IMR-90 (cell line): ENCODE data around the gene KRT78. TPM values are rescaled to one million over a fixed set of nuclear protein-coding genes. Genes with fewer than 3 reads are reported as not detected.

Experiments
- ATAC-seq: fragments of 200-7000 bp; cut with Tn5 transposase; 2 replicates; pipeline ENCODE4 v1.9.1; 2020; ENCODE audit warnings: low read depth, mild to moderate bottlenecking, moderate library complexity
- BruUV-seq: library from RNA; stranded (reverse); fragments of 400-500 nt; replicated peaks from 2 replicates; lab custom pipeline; 2021; lab: Mats Ljungman, UMichigan
- CTCF ChIA-PET: fragments of 300-600 bp; formaldehyde crosslinking; extraction: SDS; loops from one replicate; lab custom pipeline; 2021; ENCODE audit warnings: antibody characterized with exemption; lab: Yijun Ruan, JAX
- POLR2A ChIA-PET: fragments of 300-600 bp; sonication (Branson Sonifier 250); formaldehyde crosslinking; loops from one replicate; lab custom pipeline; 2022; ENCODE audit warnings: antibody characterized with exemption; ENCODE audit not compliant: unreplicated experiment; lab: Charles Lee
- DNase-seq: peaks from one replicate; pipeline ENCODE4 v3.0.0; 2013
- H2AFZ ChIP-seq: replicated peaks from 2 replicates; pipeline ENCODE3; 2013; ENCODE audit warnings: low read length, mild to moderate bottlenecking; ENCODE audit not compliant: poor library complexity
- H2AK5ac ChIP-seq: 2 replicates; pipeline ENCODE4 v1.6.1; 2013; ENCODE audit warnings: low read depth, low read length, inconsistent platforms
- H2AK9ac ChIP-seq: replicated peaks from 2 replicates; pipeline ENCODE3; 2013; ENCODE audit warnings: mild to moderate bottlenecking, low read depth, low read length, moderate library complexity; ENCODE audit not compliant: poor library complexity
- H2BK120ac ChIP-seq: 2 replicates; pipeline ENCODE4 v1.6.1; 2013; ENCODE audit warnings: low read depth, low read length, inconsistent platforms
- H2BK15ac ChIP-seq: 3 replicates; pipeline ENCODE4 v1.6.1; 2013; ENCODE audit warnings: low read depth, low read length, inconsistent platforms
- H2BK20ac ChIP-seq: 2 replicates; pipeline ENCODE4 v1.6.1; 2013; ENCODE audit warnings: low read depth, mild to moderate bottlenecking, inconsistent platforms, low read length, moderate library complexity
- H2BK5ac ChIP-seq: 2 replicates; pipeline ENCODE4 v1.6.1; 2013; ENCODE audit warnings: mild to moderate bottlenecking, low read depth, low read length, inconsistent platforms; ENCODE audit not compliant: poor library complexity, severe bottlenecking
- H3K14ac ChIP-seq: replicated peaks from 2 replicates; pipeline ENCODE4 v1.6.1; 2013; ENCODE audit warnings: low read depth, low read length, inconsistent platforms
- H3K18ac ChIP-seq: 2 replicates; pipeline ENCODE4 v1.6.1; 2013; ENCODE audit warnings: low read depth, low read length, control low read depth
- H3K23ac ChIP-seq: 2 replicates; pipeline ENCODE4 v1.6.1; 2013; ENCODE audit warnings: low read depth, low read length, inconsistent platforms
- H3K27ac ChIP-seq: 2 replicates; pipeline ENCODE4 v1.5.1; 2013; ENCODE audit warnings: mild to moderate bottlenecking, control low read depth, low read length; ENCODE audit not compliant: insufficient read depth
- H3K27me3 ChIP-seq: 2 replicates; pipeline ENCODE4 v1.6.1; 2013; ENCODE audit warnings: low read length; ENCODE audit not compliant: control insufficient read depth, insufficient read depth
- H3K36me3 ChIP-seq: 2 replicates; pipeline ENCODE4 v1.6.1; 2013; ENCODE audit warnings: low read length, mixed read lengths; ENCODE audit not compliant: control insufficient read depth, insufficient read depth
- H3K4ac ChIP-seq: 2 replicates; pipeline ENCODE4 v1.6.1; 2013; ENCODE audit warnings: low read depth, low read length, inconsistent platforms
- H3K4me1 ChIP-seq: 2 replicates; pipeline ENCODE4 v1.6.1; 2013; ENCODE audit warnings: low read length, mixed read lengths; ENCODE audit not compliant: control insufficient read depth, insufficient read depth
- H3K4me2 ChIP-seq: 2 replicates; pipeline ENCODE4 v1.6.1; 2013; ENCODE audit warnings: low read depth, mild to moderate bottlenecking, control low read depth, low read length, moderate library complexity
- H3K4me3 ChIP-seq: 2 replicates; pipeline ENCODE4 v1.5.1; 2013; ENCODE audit warnings: low read depth, mild to moderate bottlenecking, control low read depth, low read length, moderate library complexity; ENCODE audit not compliant: insufficient read depth
- H3K56ac ChIP-seq: 2 replicates; pipeline ENCODE4 v1.6.1; 2013; ENCODE audit warnings: low read length, inconsistent platforms; ENCODE audit not compliant: insufficient read depth; ENCODE audit errors: extremely low read depth
- H3K79me1 ChIP-seq, 2 experiments: 2 replicates each; pipeline ENCODE4 v1.6.1; 2013; ENCODE audit warnings: low read length in 2 of 2, inconsistent platforms in 1 of 2, low read depth in 1 of 2
- H3K9ac ChIP-seq: 2 replicates; pipeline ENCODE4 v1.6.1; 2013; ENCODE audit warnings: low read depth, low read length, control low read depth
- H3K9me1 ChIP-seq: 2 replicates; pipeline ENCODE4 v1.6.1; 2013; ENCODE audit warnings: low read length, inconsistent platforms; ENCODE audit not compliant: insufficient read depth
- H3K9me3 ChIP-seq: 2 replicates; pipeline ENCODE4 v1.6.1; 2013; ENCODE audit warnings: low read length; ENCODE audit not compliant: control insufficient read depth, insufficient read depth
- H4K20me1 ChIP-seq: 2 replicates; pipeline ENCODE4 v1.6.1; 2013; ENCODE audit warnings: low read length, inconsistent platforms; ENCODE audit not compliant: insufficient read depth
- H4K5ac ChIP-seq: 2 replicates; pipeline ENCODE4 v1.6.1; 2013; ENCODE audit warnings: mild to moderate bottlenecking, low read depth, low read length, control low read depth
- H4K8ac ChIP-seq, 2 experiments: 2 replicates each; pipeline ENCODE4 v1.6.1; 2013; ENCODE audit warnings: low read depth in 2 of 2, low read length in 2 of 2, control low read depth in 1 of 2, inconsistent platforms in 1 of 2
- H4K91ac ChIP-seq: 2 replicates; pipeline ENCODE4 v1.6.1; 2013; ENCODE audit warnings: low read depth, low read length, inconsistent platforms; ENCODE audit not compliant: insufficient read depth
- CHD1 ChIP-seq: IDR thresholded peaks from 2 replicates; pipeline ENCODE4 v1.6.1; 2012; ENCODE audit warnings: low read depth, low read length, improper control_type of control experiment
- RCOR1 ChIP-seq: IDR thresholded peaks from 2 replicates; pipeline ENCODE4 v1.6.1; 2012; ENCODE audit warnings: mild to moderate bottlenecking, low read length, improper control_type of control experiment; ENCODE audit not compliant: insufficient replicate concordance
- WGBS, 2 experiments: methylation state at CpG; one replicate each; pipeline versions ENCODE4 v1.1.5 to v1.1.7; 2013; ENCODE audit warnings: missing lambda C conversion rate in 2 of 2; ENCODE audit not compliant: insufficient read length in 1 of 2; ENCODE audit errors: extremely low coverage in 2 of 2; 5-methylcytosine and 5-hydroxymethylcytosine counted together
- dilution Hi-C: fragments of 300-500 bp; cut with HindIII; formaldehyde crosslinking; loops from one replicate; pipeline ENCODE4 v1.14.3; 2018; ENCODE audit warnings: low sequenced_read_pairs; ENCODE audit not compliant: unreplicated experiment
- in situ Hi-C: fragments of 300-500 bp; cut with MboI; formaldehyde crosslinking; loops from 3 replicates; pipeline ENCODE4 v1.14.3; 2019; ENCODE audit warnings: low sequenced_read_pairs, inconsistent platforms, mixed read lengths
- intact Hi-C: fragments of 100-400 bp; cut with micrococcal nuclease; formaldehyde crosslinking; loops from 2 replicates; pipeline ENCODE4 v1.10.0; 2022
- polyA plus RNA-seq, 3 experiments: library from polyadenylated mRNA; depleted of rRNA; stranded (reverse); fragments of >200 nt; gene quantifications; 2 replicates each; pipeline ENCODE4 v1.2.3, GENCODE V29; 2012; ENCODE audit warnings: low replicate concordance in 1 of 3
- total RNA-seq: library from RNA; depleted of rRNA; stranded (reverse); fragments of >200 nt; gene quantifications from 2 replicates; pipeline ENCODE4 v1.2.3, GENCODE V29; 2012

KRT78 gene
- total and polyA plus RNA-seq, 2 of the 4 experiments (the other 2 are of a cell fraction) = not detected

DNA sequence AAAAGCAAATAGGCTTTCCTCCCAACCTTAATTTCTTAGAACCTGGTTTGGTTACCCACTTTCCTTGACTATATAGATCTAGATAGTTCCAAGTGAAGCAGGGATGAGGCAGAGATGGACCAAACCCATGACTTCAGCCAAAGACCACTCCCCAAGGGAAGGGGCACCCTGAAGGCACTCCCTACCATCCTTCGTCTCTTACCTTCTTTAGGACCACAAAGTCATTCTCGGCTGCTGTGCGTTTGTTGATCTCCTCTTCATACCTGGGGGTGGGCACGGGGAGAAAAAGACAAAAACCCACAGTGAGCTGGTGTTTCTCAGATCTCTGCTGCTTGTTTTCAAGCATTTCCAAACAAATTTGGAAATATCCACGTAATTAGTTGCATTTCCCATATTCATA, 38.2 kb downstream of the KRT78 start:
- Histone ChIP-seq H3K27ac (no peak overlapping the region), H2AK5ac (no peak overlapping the region), H2BK15ac (no peak overlapping the region), H3K56ac (no peak overlapping the region), H3K18ac (no peak overlapping the region), H3K4me2 (no peak overlapping the region), H3K14ac (no peak overlapping the region), H3K9me1 (no peaks in the 10 kb centered on the region), H3K4me1 (peaks cover 6% of the 10 kb centered on the region), H2AK9ac (no peak overlapping the region), H3K36me3 (no peaks in the 10 kb centered on the region), H2BK5ac (no peak overlapping the region), H2BK120ac (no peak overlapping the region), H3K79me1 (no peaks in the 10 kb centered on the region), H4K8ac (no peak overlapping the region), H2BK20ac (no peak overlapping the region), H3K4me3 (no peak overlapping the region), H4K5ac (no peak overlapping the region), H3K9ac (no peak overlapping the region), H3K23ac (no peak overlapping the region), H3K27me3 (peaks cover 44% of the 10 kb centered on the region), H4K20me1 (no peaks in the 10 kb centered on the region), H3K9me3 (no peaks in the 10 kb centered on the region), H2AFZ (no peak overlapping the region), H3K4ac (no peak overlapping the region), H4K91ac (no peak overlapping the region)
- DNase-seq (no peak), ATAC-seq (no peak)
- WGBS, 2 experiments = no CpG with 5 or more reads among the region's 5 CpGs
- CTCF ChIA-PET = interaction anchor here (0.6 kb wide), 1 partner anchor 21 kb away, joined by 4 read pairs; no protein-coding TSS in a partner anchor
- intact Hi-C loops (no loop called here), dilution Hi-C loops (no loop called here), in situ Hi-C loops (no loop called here)
- POLR2A ChIA-PET = no interaction called here
- TF ChIP-seq RCOR1 (no peak), CHD1 (no peak)
- no TSS peak for BruUV-seq
